BJ (cell line): ENCODE measurements around the gene C19orf67. TPM values are rescaled to one million over a fixed set of nuclear protein-coding genes. Genes with fewer than 3 reads are reported as not detected.
"Not testable (repeated sequence)": the region's sequence is repeated elsewhere in the genome, so short reads cannot be mapped to it uniquely, and the experiment has no call there.

Experiments
- CTCF ChIA-PET: fragments of 350-600 bp; formaldehyde crosslinking; extraction: SDS; loops from one replicate; lab custom pipeline; 2021; ENCODE audit warnings: antibody characterized with exemption, inconsistent platforms; lab: Yijun Ruan, JAX
- POLR2A ChIA-PET: fragments of 300-600 bp; sonication (Branson Sonifier 250); formaldehyde crosslinking; extraction: SDS; loops from one replicate; lab custom pipeline; 2021; ENCODE audit warnings: antibody characterized with exemption; lab: Charles Lee
- DNase-seq: peaks from one replicate; pipeline ENCODE4 v3.0.0-alpha.2; 2011; ENCODE audit warnings: low read depth
- H3K27me3 ChIP-seq: 2 replicates; pipeline ENCODE4 v1.6.0; 2011; ENCODE audit warnings: low read length; ENCODE audit not compliant: control insufficient read depth, insufficient read depth
- H3K36me3 ChIP-seq: 2 replicates; pipeline ENCODE4 v1.5.1; 2011; ENCODE audit warnings: low read length; ENCODE audit not compliant: control insufficient read depth, insufficient read depth
- H3K4me3 ChIP-seq: 2 replicates; pipeline ENCODE4 v1.5.1; 2011; ENCODE audit warnings: low read depth, mild to moderate bottlenecking, control low read depth, low read length
- polyA plus RNA-seq: library from polyadenylated mRNA; depleted of rRNA; stranded (reverse); fragments of >200 nt; gene quantifications from 2 replicates; pipeline ENCODE4 v1.2.3, GENCODE V29; 2011
- TF ChIP-seq, protein P1 (sequence below): IDR thresholded peaks from 2 replicates; pipeline ENCODE4 v1.5.1; 2011; ENCODE audit warnings: low read depth, mild to moderate bottlenecking, control low read depth, inconsistent platforms, low read length, moderate library complexity; ENCODE audit not compliant: insufficient read depth

C19orf67 gene
- polyA plus RNA-seq, 1 experiment: not detected

DNA sequence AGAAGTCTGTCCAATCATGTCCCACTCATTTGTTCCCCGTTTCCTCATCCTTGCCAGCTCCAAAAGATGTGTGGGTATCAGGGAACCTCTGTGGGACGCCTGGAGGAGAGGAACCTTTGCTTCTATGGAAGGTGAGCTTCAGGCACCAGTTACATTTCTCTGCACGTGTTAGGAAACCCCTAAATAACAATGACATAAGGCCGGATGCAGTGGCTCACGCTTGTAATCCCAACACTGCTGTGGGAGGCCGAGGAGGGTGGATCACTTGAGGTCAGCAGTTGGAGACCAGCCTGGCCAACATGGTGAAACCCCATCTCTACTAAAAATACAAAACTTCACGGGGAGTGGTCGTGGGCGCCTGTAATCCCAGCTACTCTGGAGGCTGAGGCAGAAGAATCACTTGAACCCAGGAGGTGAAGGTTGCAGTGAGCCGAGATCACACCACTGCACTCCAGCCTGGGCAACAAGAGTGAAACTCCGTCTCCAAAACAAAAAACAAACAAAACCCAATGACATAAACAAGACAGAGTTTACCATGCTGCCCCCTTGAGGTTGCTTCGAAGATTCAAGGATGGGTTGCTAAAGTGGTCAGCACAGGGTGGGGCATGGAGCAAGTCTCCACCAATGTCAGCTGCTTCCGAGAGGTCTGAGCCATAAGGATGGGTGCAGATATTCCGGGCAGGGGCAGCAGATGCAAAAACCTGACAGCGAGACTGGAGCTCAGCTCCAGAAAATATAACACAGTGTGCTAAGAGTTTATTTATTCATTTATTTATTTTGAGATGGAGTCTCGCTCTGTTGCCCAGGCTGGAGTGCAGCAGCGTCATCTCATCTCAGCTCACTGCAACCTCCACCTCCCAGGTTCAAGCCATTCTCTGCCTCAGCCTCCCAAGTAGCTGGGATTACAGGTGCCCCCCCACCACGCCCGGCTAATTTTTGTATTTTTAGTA is 42.6 kb downstream of the C19orf67 start:
- not testable (repeated sequence) for H3K4me3 ChIP-seq, H3K27me3 ChIP-seq, DNase-seq, H3K36me3 ChIP-seq
- TF ChIP-seq, protein P1, sequence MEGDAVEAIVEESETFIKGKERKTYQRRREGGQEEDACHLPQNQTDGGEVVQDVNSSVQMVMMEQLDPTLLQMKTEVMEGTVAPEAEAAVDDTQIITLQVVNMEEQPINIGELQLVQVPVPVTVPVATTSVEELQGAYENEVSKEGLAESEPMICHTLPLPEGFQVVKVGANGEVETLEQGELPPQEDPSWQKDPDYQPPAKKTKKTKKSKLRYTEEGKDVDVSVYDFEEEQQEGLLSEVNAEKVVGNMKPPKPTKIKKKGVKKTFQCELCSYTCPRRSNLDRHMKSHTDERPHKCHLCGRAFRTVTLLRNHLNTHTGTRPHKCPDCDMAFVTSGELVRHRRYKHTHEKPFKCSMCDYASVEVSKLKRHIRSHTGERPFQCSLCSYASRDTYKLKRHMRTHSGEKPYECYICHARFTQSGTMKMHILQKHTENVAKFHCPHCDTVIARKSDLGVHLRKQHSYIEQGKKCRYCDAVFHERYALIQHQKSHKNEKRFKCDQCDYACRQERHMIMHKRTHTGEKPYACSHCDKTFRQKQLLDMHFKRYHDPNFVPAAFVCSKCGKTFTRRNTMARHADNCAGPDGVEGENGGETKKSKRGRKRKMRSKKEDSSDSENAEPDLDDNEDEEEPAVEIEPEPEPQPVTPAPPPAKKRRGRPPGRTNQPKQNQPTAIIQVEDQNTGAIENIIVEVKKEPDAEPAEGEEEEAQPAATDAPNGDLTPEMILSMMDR: peak; percentile 61
- ChIA-PET CTCF (interaction anchor here (0.7 to 4.1 kb wide), 21 partner anchors 8 to 168 kb away, joined by 3 to 23 read pairs (median 4); partner anchors contain the start of genes DCAF15, IL27RA and MISP3), POLR2A (interaction anchor here (0.6 kb wide), 1 partner anchor 30 kb away, joined by 4 read pairs; no protein-coding TSS in a partner anchor)

DNA sequence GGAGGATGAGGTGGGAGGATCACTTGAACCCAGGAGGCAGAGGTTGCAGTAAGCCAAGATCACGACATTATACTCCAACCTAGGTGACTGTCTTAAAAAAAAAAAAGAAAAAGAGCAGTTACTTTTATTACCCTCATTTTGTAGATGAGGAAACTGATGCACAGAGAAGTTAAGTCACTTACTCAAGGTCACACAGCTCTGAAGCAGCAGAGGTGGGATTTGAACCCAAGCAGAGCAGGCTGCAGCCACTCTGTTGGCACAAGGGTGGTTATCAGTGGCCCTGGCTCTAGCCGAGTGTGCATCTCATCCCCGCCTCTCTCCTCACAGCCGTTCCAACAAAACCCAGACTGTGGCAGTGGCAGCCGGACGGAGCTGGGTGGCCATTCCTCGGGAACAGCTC is 46.4 kb downstream of the C19orf67 start:
- Histone ChIP-seq H3K27me3 (no peaks in the 10 kb centered on the region), H3K36me3 (no peaks in the 10 kb centered on the region), H3K4me3 (no peak overlapping the region)
- ChIA-PET POLR2A (no interaction called here), CTCF (interaction anchor here (2.8 kb wide), 1 partner anchor 20 kb away, joined by 18 read pairs; no protein-coding TSS in a partner anchor)
- no peak for DNase-seq
- TF ChIP-seq, protein P1: no peak

DNA sequence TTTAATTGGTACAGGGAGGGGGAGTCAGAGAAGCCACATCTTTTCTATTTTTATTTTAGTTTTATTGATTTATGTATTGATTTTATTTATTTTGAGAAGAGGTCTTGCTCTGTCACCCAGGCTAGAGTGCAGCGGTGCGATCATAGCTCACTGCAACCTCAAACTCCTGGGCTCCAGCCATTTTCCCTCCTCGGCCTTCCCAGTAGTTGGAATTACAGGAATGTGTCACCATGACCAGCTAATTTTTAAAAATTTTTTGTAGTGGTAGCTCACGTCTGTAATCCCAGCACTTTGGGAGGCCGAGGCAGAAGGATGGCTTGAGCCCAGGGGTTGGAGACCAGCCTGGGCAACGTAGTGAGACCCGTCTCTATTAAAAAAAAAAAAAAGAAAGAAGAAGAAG is 49.9 kb downstream of the C19orf67 start:
- TF ChIP-seq, protein P1: no peak
- no peak for DNase-seq
- H3K4me3 ChIP-seq: no peak overlapping the region
- ChIA-PET CTCF (interaction anchor here (0.7 to 2.1 kb wide), 5 partner anchors 10 to 152 kb away, joined by 3 to 9 read pairs (median 4); no protein-coding TSS in a partner anchor), POLR2A (no interaction called here)
- no peaks in the 10 kb centered on the region for H3K36me3 ChIP-seq
- H3K27me3 ChIP-seq: no peaks in the 10 kb centered on the region

DNA sequence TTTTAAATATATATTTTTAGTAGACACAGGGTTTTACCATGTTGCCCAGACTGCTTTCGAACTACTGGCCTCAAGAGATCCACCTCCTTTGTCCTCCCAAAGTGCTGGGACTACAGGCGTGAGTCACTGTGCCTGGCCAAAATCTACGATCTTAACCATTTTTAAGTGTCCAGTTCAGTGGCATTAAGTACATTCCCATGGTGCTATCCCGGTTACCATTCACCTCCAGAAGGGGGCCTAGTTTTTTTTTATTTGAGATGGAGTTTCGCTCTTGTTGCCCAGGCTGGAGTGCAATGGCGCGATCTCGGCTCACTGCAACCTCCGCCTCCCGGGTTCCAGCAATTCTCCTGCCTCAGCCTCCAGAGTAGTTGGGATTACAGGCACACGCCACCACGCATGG is 50.4 kb downstream of the C19orf67 start:
- CTCF ChIA-PET: interaction anchor here (1.0 to 2.1 kb wide), 4 partner anchors 13 to 24 kb away, joined by 4 to 9 read pairs (median 4); no protein-coding TSS in a partner anchor
- DNase-seq, POLR2A ChIA-PET, H3K36me3 ChIP-seq, H3K27me3 ChIP-seq, H3K4me3 ChIP-seq: not testable (repeated sequence)

DNA sequence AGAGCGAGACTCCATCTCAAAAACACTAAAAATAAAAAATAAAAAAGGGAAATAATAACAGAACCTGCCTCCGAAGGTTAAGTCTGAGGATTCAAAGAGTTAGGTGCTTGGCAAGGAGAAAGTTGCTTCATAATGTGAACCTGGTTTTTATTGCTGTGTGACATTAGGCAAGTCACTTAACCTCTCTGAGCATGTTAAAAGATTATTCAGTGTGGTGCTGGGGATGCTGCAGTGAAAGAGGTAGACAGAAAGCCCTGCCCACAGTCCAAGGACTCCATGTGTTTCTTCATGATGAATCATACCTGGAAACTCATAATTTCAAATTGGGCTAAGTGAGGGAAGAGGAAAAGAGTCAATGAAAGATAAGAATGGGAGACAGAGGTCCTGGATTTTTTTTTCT is 51.6 kb downstream of the C19orf67 start:
- Histone ChIP-seq H3K36me3 (no peaks in the 10 kb centered on the region), H3K27me3 (no peaks in the 10 kb centered on the region), H3K4me3 (no peak overlapping the region)
- ChIA-PET CTCF (interaction anchor here (0.7 to 1.3 kb wide), 3 partner anchors 9 to 19 kb away, joined by 3 to 4 read pairs (median 3); no protein-coding TSS in a partner anchor), POLR2A (no interaction called here)
- TF ChIP-seq, protein P1: no peak
- DNase-seq: no peak
